ENCODE results near the gene SAPCD2. TPM values are rescaled to one million over a fixed set of nuclear protein-coding genes. Genes with fewer than 3 reads are reported as not detected.

Gene SAPCD2
- total RNA-seq, 1 donor from 2014 or later, result 15.3 TPM

- no peak for DNase-seq (ENCODE audit: low spot score, unreplicated experiment)
- Mint-ChIP-seq H3K27ac (no peak overlapping the region), H3K36me3 (ENCODE audit: insufficient read depth) (no peaks in the 10 kb centered on the region), H3K4me1 (ENCODE audit: low read depth) (no peaks in the 10 kb centered on the region), H3K4me3 (ENCODE audit: low read depth) (no peak overlapping the region), H3K9me3 (ENCODE audit: low read depth) (no peaks in the 10 kb centered on the region), H3K27me3 (peaks cover 3% of the 10 kb centered on the region)
- no peak for TF ChIP-seq CTCF (IDR thresholded peaks at IDR 0.05; ENCODE audit: unreplicated experiment)
These were observed 37.5 kb downstream of the SAPCD2 start for GRCh38 chr9:137032858-137033257.

- Mint-ChIP-seq H3K4me1 (ENCODE audit: low read depth) (peaks cover 2% of the 10 kb centered on the region), H3K36me3 (ENCODE audit: insufficient read depth) (no peaks in the 10 kb centered on the region), H3K9me3 (ENCODE audit: low read depth) (no peaks in the 10 kb centered on the region), H3K4me3 (ENCODE audit: low read depth) (no peak within 1 kb of the TSS), H3K27ac (no peak within 1 kb of the TSS), H3K27me3 (peaks cover 5% of the 10 kb centered on the region)
- TF ChIP-seq CTCF (IDR thresholded peaks at IDR 0.05; ENCODE audit: unreplicated experiment), result no peak
- no peak for DNase-seq (ENCODE audit: low spot score, unreplicated experiment)
These were observed 38.3 kb downstream of the SAPCD2 start, which contains the start of gene FUT7 for GRCh38 chr9:137031904-137032640. Gene FUT7 (minus strand): TSS chr9:137032088. CDS start chr9:137031991, 97 bp downstream.

- DNase-seq (ENCODE audit: low spot score, unreplicated experiment), result no peak
- Mint-ChIP-seq H3K36me3 (ENCODE audit: insufficient read depth) (no peaks in the 10 kb centered on the region), H3K27me3 (peaks cover 5% of the 10 kb centered on the region), H3K9me3 (ENCODE audit: low read depth) (no peaks in the 10 kb centered on the region), H3K4me1 (ENCODE audit: low read depth) (peaks cover 2% of the 10 kb centered on the region), H3K4me3 (ENCODE audit: low read depth) (no peak overlapping the region), H3K27ac (no peak overlapping the region)
- TF ChIP-seq CTCF (IDR thresholded peaks at IDR 0.05; ENCODE audit: unreplicated experiment), result no peak
These were observed 39.5 kb downstream of the SAPCD2 start for GRCh38 chr9:137030538-137031527.

GRCh38 chr9:137030006-137030405 lies 40.4 kb downstream of the SAPCD2 start:
- no peak overlapping the region for H3K4me3 Mint-ChIP-seq (ENCODE audit: low read depth)
- TF ChIP-seq CTCF (IDR thresholded peaks at IDR 0.05; ENCODE audit: unreplicated experiment), result no peak
- H3K27ac Mint-ChIP-seq, result no peak overlapping the region
- H3K4me1 Mint-ChIP-seq (ENCODE audit: low read depth), result peaks cover 2% of the 10 kb centered on the region
- no peaks in the 10 kb centered on the region for H3K9me3 Mint-ChIP-seq (ENCODE audit: low read depth)
- H3K27me3 Mint-ChIP-seq, result peaks cover 5% of the 10 kb centered on the region
- H3K36me3 Mint-ChIP-seq (ENCODE audit: insufficient read depth), result no peaks in the 10 kb centered on the region
- no peak for DNase-seq (ENCODE audit: low spot score, unreplicated experiment)
